Neuronal stem cell (in vitro differentiated cells): ENCODE measurements around the gene RBMS3.

Experiments
- DNase-seq: peaks from one replicate; pipeline ENCODE4 v3.0.0-alpha.2; 2013; ENCODE audit warnings: low spot score
- H2AFZ ChIP-seq: one replicate; pipeline ENCODE4 v1.6.1; 2013; ENCODE audit warnings: mild to moderate bottlenecking, low read length, inconsistent platforms
- H2AK5ac ChIP-seq: 2 replicates; pipeline ENCODE4 v1.6.1; 2013; ENCODE audit warnings: low read depth, mild to moderate bottlenecking, inconsistent platforms, low read length, moderate library complexity, mixed read lengths
- H2BK120ac ChIP-seq: 2 replicates; pipeline ENCODE4 v1.6.1; 2013; ENCODE audit warnings: low read depth, mild to moderate bottlenecking, inconsistent platforms, low read length, moderate library complexity, mixed read lengths
- H2BK12ac ChIP-seq: one replicate; pipeline ENCODE4 v1.6.1; 2013; ENCODE audit warnings: low read length, inconsistent platforms
- H2BK15ac ChIP-seq: 2 replicates; pipeline ENCODE4 v1.6.1; 2013; ENCODE audit warnings: mild to moderate bottlenecking, low read length, inconsistent platforms, mixed read lengths
- H2BK5ac ChIP-seq: one replicate; pipeline ENCODE4 v1.6.1; 2013; ENCODE audit warnings: inconsistent platforms, mild to moderate bottlenecking, low read length, moderate library complexity
- H3K14ac ChIP-seq: one replicate; pipeline ENCODE4 v1.6.1; 2013; ENCODE audit warnings: low read length, inconsistent platforms
- H3K18ac ChIP-seq: 2 replicates; pipeline ENCODE4 v1.6.1; 2013; ENCODE audit warnings: low read length, inconsistent platforms
- H3K23ac ChIP-seq: 2 replicates; pipeline ENCODE4 v1.6.1; 2013; ENCODE audit warnings: low read depth, mild to moderate bottlenecking, mixed read lengths, low read length, inconsistent platforms; ENCODE audit not compliant: poor library complexity
- H3K27ac ChIP-seq: replicated peaks from 3 replicates; pipeline ENCODE4 v1.5.1; 2013; ENCODE audit warnings: low read length, inconsistent platforms
- H3K27me3 ChIP-seq, 3 experiments: 2 replicates each; pipeline ENCODE4 v1.6.1; 2013; ENCODE audit warnings: low read length in 3 of 3, mild to moderate bottlenecking in 2 of 3, inconsistent platforms in 1 of 3, low read depth in 1 of 3, mixed read lengths in 1 of 3, moderate library complexity in 1 of 3; ENCODE audit not compliant: control insufficient read depth in 3 of 3, insufficient read depth in 3 of 3
- H3K36me3 ChIP-seq, 2 donors: replicated peaks in 1 of 2; 2 replicates each; pipeline ENCODE4 v1.6.1; 2013; ENCODE audit warnings: low read length in 2 of 2; ENCODE audit not compliant: control insufficient read depth in 2 of 2, insufficient read depth in 2 of 2
- H3K4ac ChIP-seq: 2 replicates; pipeline ENCODE4 v1.6.1; 2013; ENCODE audit warnings: inconsistent platforms, mild to moderate bottlenecking, low read length, moderate library complexity
- H3K4me1 ChIP-seq, 2 donors: 1 replicate in 1 of 2; 2 replicates in 1 of 2; pipeline ENCODE4 v1.6.1; 2013; ENCODE audit warnings: low read length in 2 of 2, low read depth in 1 of 2; ENCODE audit not compliant: control insufficient read depth in 2 of 2, insufficient read depth in 1 of 2
- H3K4me2 ChIP-seq: one replicate; pipeline ENCODE4 v1.6.1; 2013; ENCODE audit warnings: mild to moderate bottlenecking, low read length, inconsistent platforms; ENCODE audit not compliant: insufficient read depth, poor library complexity, severe bottlenecking
- H3K4me3 ChIP-seq, 2 donors: 2 replicates each; pipeline ENCODE4 v1.5.1; 2013; ENCODE audit warnings: low read length in 2 of 2, mild to moderate bottlenecking in 2 of 2, inconsistent platforms in 1 of 2, moderate library complexity in 1 of 2
- H3K79me1 ChIP-seq: one replicate; pipeline ENCODE4 v1.6.1; 2013; ENCODE audit warnings: low read depth, mild to moderate bottlenecking, inconsistent platforms, low read length, moderate library complexity
- H3K9ac ChIP-seq: one replicate; pipeline ENCODE4 v1.6.1; 2013; ENCODE audit warnings: mild to moderate bottlenecking, low read depth, low read length, inconsistent platforms; ENCODE audit not compliant: poor library complexity
- H3K9me3 ChIP-seq, 2 donors: replicated peaks in 1 of 2; 2 replicates each; pipeline versions ENCODE3 to v1.6.1; 2013; ENCODE audit warnings: low read length in 2 of 2, mild to moderate bottlenecking in 2 of 2, inconsistent platforms in 1 of 2, low read depth in 1 of 2, mixed read lengths in 1 of 2, moderate library complexity in 1 of 2; ENCODE audit not compliant: control insufficient read depth in 2 of 2, insufficient read depth in 1 of 2
- H4K8ac ChIP-seq: one replicate; pipeline ENCODE4 v1.6.1; 2013; ENCODE audit warnings: low read depth, mild to moderate bottlenecking, inconsistent platforms, low read length, moderate library complexity
- H4K91ac ChIP-seq: one replicate; pipeline ENCODE4 v1.6.1; 2013; ENCODE audit warnings: low read length, low read depth, mild to moderate bottlenecking, inconsistent platforms; ENCODE audit not compliant: poor library complexity
- WGBS, 2 donors: extraction: QIAGEN DNeasy Blood & Tissue Kit; methylation state at CpG; one replicate each; pipeline ENCODE4 v1.1.7; 2013; ENCODE audit warnings: missing lambda C conversion rate in 2 of 2, mixed read lengths in 1 of 2; ENCODE audit not compliant: insufficient read length in 2 of 2, insufficient replicate concordance in 1 of 2; ENCODE audit errors: extremely low coverage in 2 of 2; 5-methylcytosine and 5-hydroxymethylcytosine counted together

RBMS3 gene

GRCh38 chr3:29868543-29869101 lies 587.8 kb downstream of the RBMS3 start:
- Histone ChIP-seq H3K27ac (no peak overlapping the region), H2AFZ (no peak overlapping the region), H3K4ac (no peak overlapping the region), H2BK15ac (no peak overlapping the region), H3K14ac (no peak overlapping the region), H3K4me1 (no peaks in the 10 kb centered on the region), H3K9ac (no peak overlapping the region), H3K9me3 (no peaks in the 10 kb centered on the region), H2AK5ac (no peak overlapping the region), H3K23ac (no peak overlapping the region), H2BK120ac (no peak overlapping the region), H3K27me3 (no peaks in the 10 kb centered on the region), H4K8ac (no peak overlapping the region), H4K91ac (no peak overlapping the region), H2BK12ac (no peak overlapping the region), H2BK5ac (no peak overlapping the region), H3K79me1 (no peaks in the 10 kb centered on the region), H3K4me3 (no peak overlapping the region), H3K4me2 (no peak overlapping the region), H3K36me3 (no peaks in the 10 kb centered on the region), H3K18ac (no peak overlapping the region)
- no peak for DNase-seq
- no CpG with 5 or more reads among the region's 6 CpGs for WGBS, 2 donors

GRCh38 chr3:29870136-29870535 lies 589.3 kb downstream of the RBMS3 start:
- H2BK12ac ChIP-seq, result no peak overlapping the region
- no peaks in the 10 kb centered on the region for H3K9me3 ChIP-seq
- H4K8ac ChIP-seq, result no peak overlapping the region
- no peaks in the 10 kb centered on the region for H3K27me3 ChIP-seq
- no peak overlapping the region for H2BK15ac ChIP-seq
- H3K36me3 ChIP-seq, result no peaks in the 10 kb centered on the region
- no peak overlapping the region for H2BK5ac ChIP-seq
- H3K9ac ChIP-seq, result no peak overlapping the region
- no CpG with 5 or more reads among the region's 1 CpG for WGBS, 2 donors
- H2BK120ac ChIP-seq, result no peak overlapping the region
- no peak overlapping the region for H3K23ac ChIP-seq
- no peak overlapping the region for H3K18ac ChIP-seq
- no peak overlapping the region for H3K14ac ChIP-seq
- DNase-seq, result no peak
- H3K4me2 ChIP-seq, result no peak overlapping the region
- H3K79me1 ChIP-seq, result no peaks in the 10 kb centered on the region
- no peak overlapping the region for H3K4ac ChIP-seq
- H3K4me3 ChIP-seq, result no peak overlapping the region
- H2AK5ac ChIP-seq, result no peak overlapping the region
- H2AFZ ChIP-seq, result no peak overlapping the region
- H3K4me1 ChIP-seq, result no peaks in the 10 kb centered on the region
- H4K91ac ChIP-seq, result no peak overlapping the region
- no peak overlapping the region for H3K27ac ChIP-seq

- no peak overlapping the region for H2BK15ac ChIP-seq
Measured at GRCh38 chr3:29871087-29871486, 590.2 kb downstream of the RBMS3 start.

GRCh38 chr3:29880809-29881208 lies 599.9 kb downstream of the RBMS3 start:
- H3K9me3 ChIP-seq, result no peaks in the 10 kb centered on the region
- H3K4me1 ChIP-seq, result no peaks in the 10 kb centered on the region
- no peak overlapping the region for H2BK15ac ChIP-seq
- no peak overlapping the region for H2BK12ac ChIP-seq
- H4K8ac ChIP-seq, result no peak overlapping the region
- H3K23ac ChIP-seq, result no peak overlapping the region
- no peak overlapping the region for H4K91ac ChIP-seq
- no peak overlapping the region for H2BK5ac ChIP-seq
- no CpG with 5 or more reads among the region's 3 CpGs for WGBS, 2 donors
- no peak overlapping the region for H2BK120ac ChIP-seq
- H3K9ac ChIP-seq, result no peak overlapping the region
- no peak overlapping the region for H3K4me3 ChIP-seq
- H3K18ac ChIP-seq, result no peak overlapping the region
- H3K27ac ChIP-seq, result no peak overlapping the region
- H3K14ac ChIP-seq, result no peak overlapping the region
- no peaks in the 10 kb centered on the region for H3K79me1 ChIP-seq
- no peak overlapping the region for H2AFZ ChIP-seq
- no peak overlapping the region for H3K4ac ChIP-seq
- DNase-seq, result no peak
- H3K36me3 ChIP-seq, result no peaks in the 10 kb centered on the region
- H3K27me3 ChIP-seq, result no peaks in the 10 kb centered on the region
- no peak overlapping the region for H3K4me2 ChIP-seq
- no peak overlapping the region for H2AK5ac ChIP-seq

More at GRCh38 chr3:29871087-29871486, 590.2 kb downstream of the RBMS3 start:
- Histone ChIP-seq H3K9me3 (no peaks in the 10 kb centered on the region), H3K9ac (no peak overlapping the region), H3K4me3 (no peak overlapping the region), H3K36me3 (no peaks in the 10 kb centered on the region), H3K79me1 (no peaks in the 10 kb centered on the region), H2AK5ac (no peak overlapping the region), H2BK12ac (no peak overlapping the region), H3K23ac (no peak overlapping the region), H2BK120ac (no peak overlapping the region), H2BK5ac (no peak overlapping the region), H3K4me2 (no peak overlapping the region), H3K4me1 (no peaks in the 10 kb centered on the region), H3K18ac (no peak overlapping the region), H3K27me3 (no peaks in the 10 kb centered on the region), H3K27ac (no peak overlapping the region), H3K14ac (no peak overlapping the region), H4K91ac (no peak overlapping the region), H2AFZ (no peak overlapping the region), H4K8ac (no peak overlapping the region), H3K4ac (no peak overlapping the region)
- no CpG with 5 or more reads among the region's 1 CpG for WGBS, 2 donors
- no peak for DNase-seq
